Dedifferentiated amniotic fluid mesenchymal stem cell (primary cell): ENCODE results near the gene PLEKHH2.
"Not testable (repeated sequence)": the region's sequence is repeated elsewhere in the genome, so short reads cannot be mapped to it uniquely, and the experiment has no call there.

Experiments
- DNase-seq: peaks from one replicate; pipeline ENCODE4 v3.0.0-alpha.2; 2016; ENCODE audit errors: extremely low spot score

PLEKHH2 gene

GRCh38 chr2:43636621-43637020, 439 bp upstream of the PLEKHH2 start:
- DNase-seq = no peak

- no peak for DNase-seq
Measured at GRCh38 chr2:43642363-43642762, 5.3 kb downstream of the PLEKHH2 start.

GRCh38 chr2:43643680-43644079, 6.6 kb downstream of the PLEKHH2 start:
- no peak for DNase-seq

GRCh38 chr2:43648994-43649701, 12.1 kb downstream of the PLEKHH2 start:
- DNase-seq = peak; percentile 42

- no peak for DNase-seq
Measured at GRCh38 chr2:43653506-43653905, 16.4 kb downstream of the PLEKHH2 start.

- no peak for DNase-seq
Measured at GRCh38 chr2:43657241-43657640, 20.2 kb downstream of the PLEKHH2 start.

GRCh38 chr2:43675646-43676321, 38.7 kb downstream of the PLEKHH2 start:
- DNase-seq = no peak

- no peak for DNase-seq
Measured at GRCh38 chr2:43676322-43677050, 39.4 kb downstream of the PLEKHH2 start, which contains the start of gene C1GALT1C1L. TSS of gene C1GALT1C1L (minus strand) at chr2:43676429. CDS start at chr2:43676322, 107 bp downstream.

GRCh38 chr2:43677783-43678182, 40.7 kb downstream of the PLEKHH2 start:
- DNase-seq = not testable (repeated sequence)

- no peak for DNase-seq
Measured at GRCh38 chr2:43685357-43685756, 48.3 kb downstream of the PLEKHH2 start.

GRCh38 chr2:43689999-43690398, 52.9 kb downstream of the PLEKHH2 start:
- DNase-seq = no peak

GRCh38 chr2:43692428-43692994, 55.5 kb downstream of the PLEKHH2 start:
- DNase-seq = no peak

- DNase-seq = not testable (repeated sequence)
Measured at GRCh38 chr2:43698140-43698539, 61.1 kb downstream of the PLEKHH2 start.

GRCh38 chr2:43699761-43700160, 62.7 kb downstream of the PLEKHH2 start:
- no peak for DNase-seq

GRCh38 chr2:43701111-43701510, 64.1 kb downstream of the PLEKHH2 start:
- no peak for DNase-seq

- DNase-seq = no peak
Measured at GRCh38 chr2:43707255-43708015, 70.4 kb downstream of the PLEKHH2 start.

GRCh38 chr2:43708178-43708577, 71.1 kb downstream of the PLEKHH2 start:
- DNase-seq = no peak

GRCh38 chr2:43708891-43709290, 71.8 kb downstream of the PLEKHH2 start:
- no peak for DNase-seq

- no peak for DNase-seq
Measured at GRCh38 chr2:43710866-43711265, 73.8 kb downstream of the PLEKHH2 start.

- DNase-seq = no peak
Measured at GRCh38 chr2:43714164-43714563, 77.1 kb downstream of the PLEKHH2 start.

- DNase-seq = no peak
Measured at GRCh38 chr2:43715300-43716098, 78.4 kb downstream of the PLEKHH2 start.
